CD4-positive, alpha-beta memory T cell (primary cell): ENCODE measurements around the gene CC2D2A. TPM values are rescaled to one million over a fixed set of nuclear protein-coding genes. Genes with fewer than 3 reads are reported as not detected.

Experiments used
- CTCF ChIA-PET: fragments of 350-600 bp; sonication (Branson Sonifier 250); formaldehyde crosslinking; loops from one replicate; lab custom pipeline; 2021; ENCODE audit warnings: inconsistent platforms; ENCODE audit not compliant: partially characterized antibody; lab: Charles Lee
- POLR2A ChIA-PET: fragments of 350-600 bp; sonication (Branson Sonifier 250); formaldehyde crosslinking; loops from one replicate; lab custom pipeline; 2021; ENCODE audit not compliant: partially characterized antibody; lab: Charles Lee
- DNase-seq, 5 donors: peaks; one replicate each; pipeline versions ENCODE4 v3.0.0 to v3.0.0-alpha.2; 2020 to 2022; ENCODE audit warnings: mixed read lengths in 1 of 5
- H3K27ac ChIP-seq: one replicate; pipeline ENCODE4 v1.7.0; 2013; ENCODE audit warnings: low read depth, low read length
- H3K27me3 ChIP-seq: 2 replicates; pipeline ENCODE4 v1.7.0; 2013; ENCODE audit warnings: mild to moderate bottlenecking, low read length, moderate library complexity; ENCODE audit not compliant: insufficient read depth
- H3K36me3 ChIP-seq: 2 replicates; pipeline ENCODE4 v1.7.0; 2013; ENCODE audit warnings: mild to moderate bottlenecking, low read length, moderate library complexity; ENCODE audit not compliant: insufficient read depth
- H3K4me1 ChIP-seq: 2 replicates; pipeline ENCODE4 v1.7.0; 2013; ENCODE audit warnings: mild to moderate bottlenecking, low read length, moderate library complexity; ENCODE audit not compliant: insufficient read depth
- H3K4me3 ChIP-seq, 2 donors: one replicate each; pipeline ENCODE4 v1.7.0; 2013; ENCODE audit warnings: low read length in 2 of 2, mild to moderate bottlenecking in 1 of 2
- H3K9me3 ChIP-seq, 2 donors: one replicate each; pipeline ENCODE4 v1.7.0; 2013; ENCODE audit warnings: low read length in 2 of 2, control low read depth in 1 of 2; ENCODE audit not compliant: control insufficient read depth in 1 of 2
- H3K27ac Mint-ChIP-seq, 7 donors: one replicate each; pipeline ENCODE4 v1.8.0; 2020 to 2021; ENCODE audit warnings: mixed read lengths in 7 of 7, mild to moderate bottlenecking in 6 of 7, inconsistent platforms in 3 of 7, moderate library complexity in 3 of 7
- H3K27me3 Mint-ChIP-seq, 2 donors: one replicate each; pipeline ENCODE4 v1.8.0; 2020 to 2021; ENCODE audit warnings: mixed read lengths in 2 of 2
- H3K36me3 Mint-ChIP-seq, 2 donors: one replicate each; pipeline ENCODE4 v1.8.0; 2020 to 2021; ENCODE audit warnings: mixed read lengths in 2 of 2, inconsistent platforms in 1 of 2, mild to moderate bottlenecking in 1 of 2
- H3K4me1 Mint-ChIP-seq, 4 donors: one replicate each; pipeline ENCODE4 v1.8.0; 2020 to 2021; ENCODE audit warnings: mixed read lengths in 4 of 4, mild to moderate bottlenecking in 1 of 4
- H3K4me3 Mint-ChIP-seq, 8 donors: one replicate each; pipeline ENCODE4 v1.8.0; 2020 to 2021; ENCODE audit warnings: mixed read lengths in 8 of 8, mild to moderate bottlenecking in 7 of 8, moderate library complexity in 6 of 8, inconsistent platforms in 3 of 8
- H3K9me3 Mint-ChIP-seq, 8 donors: one replicate each; pipeline ENCODE4 v1.8.0; 2020 to 2021; ENCODE audit warnings: mixed read lengths in 8 of 8, mild to moderate bottlenecking in 5 of 8, inconsistent platforms in 3 of 8, moderate library complexity in 1 of 8
- intact Hi-C: fragments of 100-400 bp; cut with micrococcal nuclease; formaldehyde crosslinking; loops from one replicate; pipeline ENCODE4 v1.15.1; 2023
- polyA plus RNA-seq, 2 donors: library from polyadenylated mRNA; unstranded; fragments of 300-500 nt; fragmentation: Illumina TruSeq; gene quantifications; one replicate each; pipeline ENCODE4 v1.2.3, GENCODE V29; 2021
- total RNA-seq, 2 experiments: library from RNA; stranded (reverse); gene quantifications; one replicate each; pipeline ENCODE4 v1.2.3, GENCODE V29; 2021

Gene CC2D2A
- total and polyA plus RNA-seq, 4 experiments from 2014 or later = 0.20 to 0.22 TPM; not detected in 2

DNA sequence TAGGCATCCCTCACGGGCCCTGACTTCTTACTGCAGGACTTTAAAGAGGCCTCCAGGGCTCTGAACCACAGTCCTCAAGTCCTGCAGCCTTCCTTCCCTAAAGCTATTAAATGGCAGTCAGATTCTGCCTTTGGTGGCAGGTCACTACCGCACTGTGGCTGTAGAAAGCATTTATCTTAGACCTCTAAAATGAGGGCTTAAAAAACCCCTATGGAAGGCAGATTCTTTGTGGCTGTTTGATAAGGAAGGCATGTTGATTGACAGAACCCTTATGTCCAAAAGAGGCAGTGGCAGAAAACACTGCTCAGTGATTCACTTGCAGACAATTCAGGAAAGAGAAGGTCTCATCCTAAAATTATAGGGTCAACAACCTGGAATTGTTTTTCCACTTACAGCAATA is 106.3 kb downstream of the CC2D2A start:
- POLR2A ChIA-PET = no interaction called here
- CTCF ChIA-PET = no interaction called here
- no peak overlapping the region for H3K27ac Mint-ChIP-seq
- Histone ChIP-seq H3K4me1 (no peaks in the 10 kb centered on the region), H3K36me3 (no peaks in the 10 kb centered on the region), H3K27ac (no peak overlapping the region), H3K9me3 (no peaks in the 10 kb centered on the region), H3K4me3 (no peak overlapping the region), H3K27me3 (no peaks in the 10 kb centered on the region)
- no peaks in the 10 kb centered on the region for H3K27me3 Mint-ChIP-seq
- DNase-seq = no peak
- intact Hi-C loops = no loop called here
- H3K4me1 Mint-ChIP-seq = no peaks in the 10 kb centered on the region
- H3K4me3 Mint-ChIP-seq = no peak overlapping the region
- peaks cover 0 to 21% of the 10 kb centered on the region in 2 donors for H3K36me3 Mint-ChIP-seq
- H3K9me3 Mint-ChIP-seq = no peaks in the 10 kb centered on the region

DNA sequence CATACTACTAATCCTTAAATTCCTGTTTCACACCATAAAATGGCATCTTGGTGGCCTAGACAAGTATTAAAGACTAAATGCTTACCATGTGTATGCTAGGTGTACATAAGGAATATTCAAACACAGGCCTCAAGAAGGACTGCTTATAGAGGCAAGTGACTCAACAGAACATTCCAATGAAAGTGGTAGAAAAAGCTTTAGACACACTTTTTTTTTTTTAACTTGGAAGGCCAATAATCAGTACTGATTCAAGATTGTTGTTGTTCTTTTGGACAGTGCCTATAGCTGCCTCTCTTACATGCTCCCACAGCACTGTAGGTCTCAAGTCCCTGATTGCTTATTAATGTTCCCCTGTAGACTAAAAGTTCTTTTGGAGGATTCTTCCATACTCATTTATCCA is 107.8 kb downstream of the CC2D2A start:
- Mint-ChIP-seq H3K4me1 (peaks cover 0 to 4% (median under 1%) of the 10 kb centered on the region in 4 donors), H3K9me3 (no peaks in the 10 kb centered on the region), H3K27me3 (no peaks in the 10 kb centered on the region), H3K4me3 (no peak overlapping the region), H3K36me3 (peaks cover 0 to 21% of the 10 kb centered on the region in 2 donors), H3K27ac (no peak overlapping the region)
- H3K4me1 ChIP-seq = no peaks in the 10 kb centered on the region
- no peaks in the 10 kb centered on the region for H3K9me3 ChIP-seq
- intact Hi-C loops = no loop called here
- H3K36me3 ChIP-seq = no peaks in the 10 kb centered on the region
- ChIA-PET CTCF (no interaction called here), POLR2A (no interaction called here)
- H3K27me3 ChIP-seq = no peaks in the 10 kb centered on the region
- no peak overlapping the region for H3K27ac ChIP-seq
- no peak for DNase-seq
- no peak overlapping the region for H3K4me3 ChIP-seq

DNA sequence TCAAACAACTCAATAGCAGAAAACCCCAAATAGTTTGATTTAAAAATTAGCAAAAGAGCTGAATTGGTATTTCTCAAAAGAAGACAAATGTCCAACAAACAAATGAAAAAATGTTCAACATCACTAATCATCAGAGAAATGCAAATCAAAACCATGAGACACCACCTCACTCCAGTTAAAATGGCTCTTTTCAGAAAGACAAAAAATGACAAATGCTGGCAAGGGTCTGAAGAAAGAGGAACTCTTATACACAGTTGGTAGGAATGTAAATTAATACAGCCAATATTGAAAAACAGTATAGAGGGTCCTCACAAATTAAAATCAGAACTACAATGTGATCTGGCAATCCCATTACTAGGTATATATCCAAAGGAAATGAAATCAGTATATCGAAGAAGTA is 115.1 kb downstream of the CC2D2A start:
- Histone ChIP-seq H3K4me1 (no peaks in the 10 kb centered on the region), H3K27me3 (no peaks in the 10 kb centered on the region), H3K9me3 (no peaks in the 10 kb centered on the region), H3K4me3 (no peak overlapping the region), H3K27ac (no peak overlapping the region), H3K36me3 (no peaks in the 10 kb centered on the region)
- H3K4me1 Mint-ChIP-seq = peaks cover 0 to 4% (median 2%) of the 10 kb centered on the region in 4 donors
- intact Hi-C loops = no loop called here
- no peaks in the 10 kb centered on the region for H3K9me3 Mint-ChIP-seq
- no peak overlapping the region for H3K27ac Mint-ChIP-seq
- ChIA-PET CTCF (no interaction called here), POLR2A (no interaction called here)
- no peak for DNase-seq
- no peaks in the 10 kb centered on the region for H3K36me3 Mint-ChIP-seq
- H3K27me3 Mint-ChIP-seq = no peaks in the 10 kb centered on the region
- no peak overlapping the region for H3K4me3 Mint-ChIP-seq

- no peaks in the 10 kb centered on the region for H3K36me3 Mint-ChIP-seq
- Histone ChIP-seq H3K9me3 (no peaks in the 10 kb centered on the region), H3K4me1 (no peaks in the 10 kb centered on the region), H3K36me3 (no peaks in the 10 kb centered on the region), H3K4me3 (no peak overlapping the region), H3K27ac (no peak overlapping the region), H3K27me3 (no peaks in the 10 kb centered on the region)
- peak overlapping the region in 1 of 7 donors; percentile 13 for H3K27ac Mint-ChIP-seq
- ChIA-PET POLR2A (no interaction called here), CTCF (no interaction called here)
- no peaks in the 10 kb centered on the region for H3K27me3 Mint-ChIP-seq
- intact Hi-C loops = no loop called here
- peaks cover 0 to 4% (median 2%) of the 10 kb centered on the region in 4 donors for H3K4me1 Mint-ChIP-seq
- H3K4me3 Mint-ChIP-seq = no peak overlapping the region
- no peaks in the 10 kb centered on the region for H3K9me3 Mint-ChIP-seq
- DNase-seq = no peak
These were observed 115.6 kb downstream of the CC2D2A start for GRCh38 chr4:15585331-15585730.

DNA sequence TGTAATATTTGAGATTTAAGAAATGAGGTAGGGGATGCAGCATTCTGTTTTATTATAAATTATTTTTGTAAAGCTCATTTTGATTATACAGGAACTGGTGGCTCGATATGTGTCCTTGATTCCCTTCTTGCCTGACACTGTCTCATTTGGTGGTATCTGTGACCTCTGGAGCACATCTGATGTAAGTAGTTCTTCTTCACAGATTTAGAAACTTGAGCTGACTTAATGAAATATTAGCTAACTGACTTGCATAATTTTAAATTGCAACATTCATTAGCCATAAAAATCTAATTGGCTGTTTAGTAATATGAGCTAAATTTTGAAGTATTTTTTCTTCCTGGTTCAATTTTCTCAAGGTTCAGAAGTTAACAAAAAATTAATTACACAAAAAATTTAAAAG is 116.4 kb downstream of the CC2D2A start:
- Histone ChIP-seq H3K4me1 (no peaks in the 10 kb centered on the region), H3K4me3 (no peak overlapping the region), H3K27me3 (no peaks in the 10 kb centered on the region), H3K9me3 (no peaks in the 10 kb centered on the region), H3K36me3 (no peaks in the 10 kb centered on the region), H3K27ac (no peak overlapping the region)
- Mint-ChIP-seq H3K36me3 (no peaks in the 10 kb centered on the region), H3K27me3 (no peaks in the 10 kb centered on the region), H3K4me1 (peaks cover 0 to 4% (median 2%) of the 10 kb centered on the region in 4 donors), H3K27ac (no peak overlapping the region), H3K4me3 (no peak overlapping the region), H3K9me3 (no peaks in the 10 kb centered on the region)
- DNase-seq = no peak
- ChIA-PET POLR2A (no interaction called here), CTCF (no interaction called here)
- intact Hi-C loops = no loop called here

DNA sequence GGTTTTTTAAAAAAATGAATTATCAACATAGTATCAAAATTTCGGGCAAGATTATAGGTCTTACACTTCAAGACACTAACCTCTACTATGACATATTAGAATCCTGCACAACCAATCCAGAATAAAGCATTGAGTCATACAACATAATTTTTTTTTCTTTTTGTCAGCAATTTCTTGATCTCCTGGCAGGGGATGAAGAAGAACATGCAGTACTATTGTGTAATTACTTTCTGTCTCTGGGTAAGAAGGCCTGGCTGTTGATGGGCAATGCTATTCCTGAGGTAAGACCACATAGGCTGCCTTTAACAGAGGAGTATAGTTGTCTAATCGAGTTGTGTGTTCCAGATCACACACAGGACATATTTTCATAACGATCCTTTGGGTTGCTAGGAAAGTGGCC is 118.0 kb downstream of the CC2D2A start:
- Histone ChIP-seq H3K4me3 (no peak overlapping the region), H3K36me3 (no peaks in the 10 kb centered on the region)
- CTCF ChIA-PET = no interaction called here

DNA sequence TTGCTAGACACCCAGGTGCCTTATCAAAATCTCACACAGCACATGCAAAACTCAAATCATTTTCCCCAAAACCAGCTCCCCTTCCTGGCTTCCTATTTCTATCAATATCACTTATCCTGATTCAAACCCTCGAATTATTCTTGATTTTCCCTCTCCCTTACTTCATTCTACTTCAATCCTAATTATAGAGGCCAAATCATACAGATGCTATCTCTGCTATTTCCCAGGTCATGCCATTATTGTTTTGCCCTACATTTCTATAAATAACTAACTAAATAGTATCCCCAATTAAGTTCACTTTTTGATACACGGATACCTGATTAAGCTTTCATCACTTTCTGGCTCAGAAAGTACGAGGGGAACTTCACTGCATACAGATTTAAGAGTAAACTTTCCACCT is 123.1 kb downstream of the CC2D2A start:
- DNase-seq = no peak
- H3K36me3 Mint-ChIP-seq = no peaks in the 10 kb centered on the region
- Histone ChIP-seq H3K36me3 (no peaks in the 10 kb centered on the region), H3K9me3 (no peaks in the 10 kb centered on the region), H3K27me3 (no peaks in the 10 kb centered on the region), H3K4me3 (no peak overlapping the region), H3K4me1 (no peaks in the 10 kb centered on the region), H3K27ac (no peak overlapping the region)
- no peak overlapping the region for H3K27ac Mint-ChIP-seq
- H3K27me3 Mint-ChIP-seq = no peaks in the 10 kb centered on the region
- CTCF ChIA-PET = no interaction called here
- POLR2A ChIA-PET = no interaction called here
- H3K4me1 Mint-ChIP-seq = no peaks in the 10 kb centered on the region
- intact Hi-C loops = no loop called here
- H3K9me3 Mint-ChIP-seq = no peaks in the 10 kb centered on the region
- H3K4me3 Mint-ChIP-seq = no peak overlapping the region

More for the DNA sequence above, 118.0 kb downstream of the CC2D2A start:
- Mint-ChIP-seq H3K27me3 (no peaks in the 10 kb centered on the region), H3K4me3 (no peak overlapping the region), H3K4me1 (peaks cover 0 to 1% (median 0%) of the 10 kb centered on the region in 4 donors), H3K9me3 (no peaks in the 10 kb centered on the region), H3K36me3 (no peaks in the 10 kb centered on the region), H3K27ac (peak overlapping the region in 1 of 7 donors; percentile 22)
- H3K27ac ChIP-seq = no peak overlapping the region
- H3K27me3 ChIP-seq = no peaks in the 10 kb centered on the region
- intact Hi-C loops = no loop called here
- POLR2A ChIA-PET = no interaction called here
- DNase-seq = no peak
- no peaks in the 10 kb centered on the region for H3K4me1 ChIP-seq
- no peaks in the 10 kb centered on the region for H3K9me3 ChIP-seq

DNA sequence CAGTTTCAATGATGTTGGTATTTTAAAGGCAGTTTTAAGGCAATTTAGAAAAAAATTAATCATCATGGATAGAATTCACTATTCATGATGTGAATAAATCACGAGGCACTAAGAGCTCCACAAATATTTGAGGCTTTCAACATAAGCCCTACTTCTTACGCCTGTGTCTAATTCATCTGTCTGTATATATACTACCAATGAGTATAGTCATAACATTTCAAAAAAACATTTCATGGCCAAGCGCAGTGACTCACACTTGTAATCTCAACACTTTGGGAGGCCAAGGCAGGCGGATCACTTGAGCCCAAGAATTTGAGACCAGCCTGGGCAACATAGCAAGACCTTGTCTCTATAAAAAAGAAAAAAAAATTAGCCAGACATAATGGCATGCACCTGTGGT is 129.0 kb downstream of the CC2D2A start:
- Histone ChIP-seq H3K27me3 (no peaks in the 10 kb centered on the region), H3K9me3 (no peaks in the 10 kb centered on the region), H3K36me3 (no peaks in the 10 kb centered on the region), H3K27ac (no peak overlapping the region), H3K4me1 (no peaks in the 10 kb centered on the region), H3K4me3 (no peak overlapping the region)
- no peaks in the 10 kb centered on the region for H3K9me3 Mint-ChIP-seq
- DNase-seq = no peak
- ChIA-PET CTCF (no interaction called here), POLR2A (no interaction called here)
- H3K4me1 Mint-ChIP-seq = no peaks in the 10 kb centered on the region
- H3K36me3 Mint-ChIP-seq = peaks cover 34% of the 10 kb centered on the region in 2 donors
- no peak overlapping the region for H3K4me3 Mint-ChIP-seq
- intact Hi-C loops = no loop called here
- no peaks in the 10 kb centered on the region for H3K27me3 Mint-ChIP-seq
- H3K27ac Mint-ChIP-seq = no peak overlapping the region
